CD14-positive monocyte (primary cell): ENCODE results near the gene HAVCR2. TPM values are rescaled to one million over a fixed set of nuclear protein-coding genes. Genes with fewer than 3 reads are reported as not detected.

Experiments
- DNase-seq, 3 donors: peaks; one replicate each; pipeline ENCODE4 v3.0.0-alpha.2; 2011 to 2022
- H2AFZ ChIP-seq: 2 replicates; pipeline ENCODE4 v1.6.0; 2012; ENCODE audit warnings: mild to moderate bottlenecking, low read depth, low read length, inconsistent platforms; ENCODE audit not compliant: insufficient read depth, poor library complexity, severe bottlenecking
- H3K27ac ChIP-seq, 2 donors: 1 replicate in 1 of 2; 2 replicates in 1 of 2; pipeline ENCODE4 v1.5.1; 2012 to 2013; ENCODE audit warnings: low read length in 2 of 2, control low read depth in 1 of 2, inconsistent platforms in 1 of 2, low read depth in 1 of 2, mild to moderate bottlenecking in 1 of 2
- H3K27me3 ChIP-seq, 2 donors: one replicate each; pipeline versions ENCODE4 v1.6.0 to v1.6.1; 2011 to 2013; ENCODE audit warnings: low read length in 2 of 2; ENCODE audit not compliant: control insufficient read depth in 2 of 2, insufficient read depth in 2 of 2
- H3K36me3 ChIP-seq, 2 donors: replicated peaks in 1 of 2; 1 replicate in 1 of 2; 2 replicates in 1 of 2; pipeline versions ENCODE4 v1.5.1 to v1.6.1; 2012 to 2013; ENCODE audit warnings: low read length in 2 of 2, control low read depth in 1 of 2, inconsistent platforms in 1 of 2, mild to moderate bottlenecking in 1 of 2; ENCODE audit not compliant: insufficient read depth in 2 of 2, control insufficient read depth in 1 of 2
- H3K4me1 ChIP-seq, 2 donors: 1 replicate in 1 of 2; 2 replicates in 1 of 2; pipeline versions ENCODE4 v1.5.1 to v1.6.1; 2012 to 2013; ENCODE audit warnings: low read length in 2 of 2, control low read depth in 1 of 2, inconsistent platforms in 1 of 2, mild to moderate bottlenecking in 1 of 2, moderate library complexity in 1 of 2; ENCODE audit not compliant: insufficient read depth in 2 of 2, control insufficient read depth in 1 of 2
- H3K4me2 ChIP-seq: replicated peaks from 2 replicates; pipeline ENCODE3; 2012; ENCODE audit warnings: low read length, moderate library complexity, mild to moderate bottlenecking; ENCODE audit not compliant: poor library complexity, severe bottlenecking; ENCODE audit errors: extremely low read depth
- H3K4me3 ChIP-seq, 3 experiments: fragments of 200-600 bp in 1 of 3; sonication (generic) in 1 of 3; replicated peaks in 1 of 3; 1 replicate in 2 of 3; 2 replicates in 1 of 3; pipeline ENCODE4 v1.5.1; 2011 to 2013; ENCODE audit warnings: low read length in 3 of 3, mild to moderate bottlenecking in 3 of 3, control low read depth in 2 of 3, low read depth in 2 of 3, inconsistent platforms in 1 of 3, moderate library complexity in 1 of 3
- H3K79me2 ChIP-seq: 2 replicates; pipeline ENCODE4 v1.6.0; 2012; ENCODE audit warnings: mild to moderate bottlenecking, control low read depth, inconsistent platforms, low read length, moderate library complexity; ENCODE audit not compliant: insufficient read depth
- H3K9ac ChIP-seq: 2 replicates; pipeline ENCODE4 v1.6.0; 2017; ENCODE audit warnings: low read length, mild to moderate bottlenecking; ENCODE audit not compliant: insufficient read depth, poor library complexity, severe bottlenecking
- H3K9me3 ChIP-seq, 2 donors: replicated peaks in 1 of 2; 1 replicate in 1 of 2; 2 replicates in 1 of 2; pipeline versions ENCODE4 v1.5.1 to v1.6.1; 2012 to 2013; ENCODE audit warnings: low read length in 2 of 2, control low read depth in 1 of 2; ENCODE audit not compliant: control insufficient read depth in 1 of 2, insufficient read depth in 1 of 2
- H4K20me1 ChIP-seq: 2 replicates; pipeline ENCODE4 v1.6.0; 2012; ENCODE audit warnings: mild to moderate bottlenecking, low read length, control low read depth, moderate library complexity; ENCODE audit not compliant: insufficient read depth
- H3K27ac Mint-ChIP-seq, 7 donors: one replicate each; pipeline ENCODE4 v1.8.0; 2020; ENCODE audit warnings: mild to moderate bottlenecking in 7 of 7, mixed read lengths in 7 of 7, moderate library complexity in 6 of 7, inconsistent platforms in 2 of 7
- H3K27me3 Mint-ChIP-seq, 3 donors: one replicate each; pipeline ENCODE4 v1.8.0; 2021 to 2022; ENCODE audit warnings: low read depth in 3 of 3, mild to moderate bottlenecking in 3 of 3, mixed read lengths in 3 of 3, moderate library complexity in 3 of 3, inconsistent platforms in 1 of 3
- H3K36me3 Mint-ChIP-seq, 2 donors: one replicate each; pipeline ENCODE4 v1.8.0; 2020; ENCODE audit warnings: mixed read lengths in 2 of 2, inconsistent platforms in 1 of 2, mild to moderate bottlenecking in 1 of 2
- H3K4me1 Mint-ChIP-seq: one replicate; pipeline ENCODE4 v1.8.0; 2020; ENCODE audit warnings: mild to moderate bottlenecking, mixed read lengths
- H3K4me3 Mint-ChIP-seq, 2 donors: one replicate each; pipeline ENCODE4 v1.8.0; 2020; ENCODE audit warnings: mild to moderate bottlenecking in 2 of 2, mixed read lengths in 2 of 2, moderate library complexity in 1 of 2
- H3K9me3 Mint-ChIP-seq, 7 donors: one replicate each; pipeline ENCODE4 v1.8.0; 2020 to 2022; ENCODE audit warnings: mixed read lengths in 7 of 7, mild to moderate bottlenecking in 6 of 7, moderate library complexity in 6 of 7, inconsistent platforms in 2 of 7
- CTCF ChIP-seq: fragments of 200-600 bp; IDR thresholded peaks from one replicate; pipeline ENCODE4 v1.8.0; 2022; ENCODE audit warnings: antibody characterized with exemption, mild to moderate bottlenecking
- WGBS: methylation state at CpG from one replicate; pipeline ENCODE4 v1.1.5; 2013; ENCODE audit warnings: missing lambda C conversion rate; ENCODE audit not compliant: insufficient coverage; 5-methylcytosine and 5-hydroxymethylcytosine counted together
- intact Hi-C, 2 donors: fragments of 100-400 bp; cut with micrococcal nuclease; formaldehyde crosslinking; loops; one replicate each; pipeline versions ENCODE4 v1.15.0 to v1.15.1; 2023
- polyA plus RNA-seq, 3 donors: library from polyadenylated mRNA; depleted of rRNA in 1 of 3; unstranded in 2 of 3; stranded (reverse) in 1 of 3; fragments of 300-500 nt in 2 of 3; fragments of >200 nt in 1 of 3; fragmentation: Illumina TruSeq in 2 of 3; gene quantifications; 1 replicate in 2 of 3; 2 replicates in 1 of 3; pipeline ENCODE4 v1.2.3, GENCODE V29; 2012 to 2021

Gene HAVCR2
- polyA plus RNA-seq, 3 donors = 33.1 to 56.8 (median 45.0) TPM

DNA sequence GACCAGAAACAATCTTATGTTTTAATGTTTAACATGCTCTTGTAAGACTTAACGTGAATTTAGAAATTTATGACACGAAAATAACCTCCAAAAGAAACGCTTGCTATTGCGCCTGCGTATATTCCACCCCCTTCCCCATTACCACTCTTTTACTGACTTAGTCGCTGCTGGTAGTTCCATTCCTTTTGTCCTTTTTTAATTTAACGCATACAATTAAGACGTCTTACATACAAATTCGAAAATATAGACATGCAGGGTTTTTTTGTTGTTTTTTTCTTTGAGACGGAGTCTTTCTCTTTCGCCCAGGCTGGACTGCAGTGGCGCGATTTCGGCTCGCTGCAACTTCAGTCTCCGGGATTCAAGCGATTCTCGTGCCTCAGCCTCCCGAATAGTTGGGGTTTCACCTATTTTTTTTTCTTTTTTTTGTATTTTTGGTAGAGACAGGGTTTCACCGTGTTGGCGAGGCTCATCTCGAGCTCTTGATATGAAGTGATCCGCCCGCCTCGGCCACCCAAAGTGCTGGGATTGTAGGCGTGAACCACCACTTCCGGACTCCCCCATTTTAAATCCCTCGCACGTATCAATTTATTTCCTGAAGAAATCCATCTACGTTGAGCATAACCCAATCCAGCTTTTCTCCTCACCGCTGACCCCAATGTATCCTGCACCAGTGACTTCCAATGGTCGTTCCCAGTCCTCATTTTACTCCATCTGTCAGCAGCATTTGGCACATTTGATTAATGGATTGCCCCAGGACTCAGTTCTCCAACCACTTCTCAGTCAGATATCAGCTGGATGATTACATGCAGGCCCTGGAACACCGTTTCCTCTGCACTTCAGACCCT is 34.5 kb upstream of the HAVCR2 start:
- H3K9me3 Mint-ChIP-seq = no peaks in the 10 kb centered on the region
- H3K27ac ChIP-seq = peak overlapping the region; percentile 94 to 99
- H3K27ac Mint-ChIP-seq = peak overlapping the region; percentile 96 to 100 (median 98)
- H3K4me3 Mint-ChIP-seq = peak overlapping the region; percentile 94 to 99
- peak overlapping the region; percentile 84 for H3K4me2 ChIP-seq
- WGBS = 8% methylated on average over 16 of the region's 33 CpGs
- intact Hi-C loops = loop anchor here (1.0 to 10.0 kb wide), 3 partner anchors 43 to 311 kb away; no protein-coding TSS in a partner anchor
- peaks cover 1 to 3% (median 3%) of the 10 kb centered on the region in 3 donors for H3K27me3 Mint-ChIP-seq
- peak overlapping the region; percentile 94 for H2AFZ ChIP-seq
- H3K4me1 ChIP-seq = peaks cover 14 to 21% of the 10 kb centered on the region in 2 donors
- no peaks in the 10 kb centered on the region for H3K27me3 ChIP-seq
- no peaks in the 10 kb centered on the region for H3K9me3 ChIP-seq
- H3K9ac ChIP-seq = peak overlapping the region; percentile 97
- peaks cover 26% of the 10 kb centered on the region for H3K4me1 Mint-ChIP-seq
- peak overlapping the region; percentile 87 to 94 (median 89) for H3K4me3 ChIP-seq
- peaks cover 9 to 15% of the 10 kb centered on the region in 2 donors for H3K36me3 ChIP-seq
- H4K20me1 ChIP-seq = no peaks in the 10 kb centered on the region
- peaks cover 39% of the 10 kb centered on the region for H3K79me2 ChIP-seq
- peak; percentile 10 to 16 (median 14) for DNase-seq
- peaks cover 14 to 21% of the 10 kb centered on the region in 2 donors for H3K36me3 Mint-ChIP-seq
- TF ChIP-seq CTCF = no peak

- Histone ChIP-seq H3K9me3 (no peaks in the 10 kb centered on the region), H3K4me3 (peak within 1 kb of the TSS; percentile 87 to 94 (median 89)), H3K9ac (peak within 1 kb of the TSS; percentile 97), H4K20me1 (no peaks in the 10 kb centered on the region), H3K4me1 (peaks cover 14 to 21% of the 10 kb centered on the region in 2 donors), H2AFZ (peak within 1 kb of the TSS; percentile 94), H3K36me3 (peaks cover 17 to 23% of the 10 kb centered on the region in 2 donors), H3K27ac (peak within 1 kb of the TSS; percentile 94 to 99), H3K79me2 (peaks cover 45% of the 10 kb centered on the region), H3K4me2 (peak within 1 kb of the TSS; percentile 84), H3K27me3 (no peaks in the 10 kb centered on the region)
- peaks cover 26% of the 10 kb centered on the region for H3K4me1 Mint-ChIP-seq
- 0% methylated on average over 37 of the region's 48 CpGs for WGBS
- TF ChIP-seq CTCF = no peak
- H3K9me3 Mint-ChIP-seq = no peaks in the 10 kb centered on the region
- intact Hi-C loops = loop anchor here (1.0 to 10.0 kb wide), 3 partner anchors 42 to 312 kb away; no protein-coding TSS in a partner anchor
- H3K4me3 Mint-ChIP-seq = peak within 1 kb of the TSS; percentile 94 to 99
- peaks cover 0 to 3% (median 0%) of the 10 kb centered on the region in 3 donors for H3K27me3 Mint-ChIP-seq
- H3K36me3 Mint-ChIP-seq = peaks cover 22 to 29% of the 10 kb centered on the region in 2 donors
- H3K27ac Mint-ChIP-seq = peak within 1 kb of the TSS; percentile 96 to 100 (median 98)
- DNase-seq = peak; percentile 98 to 99 (median 98)
Observed at GRCh38 chr5:157142317-157143126, 33.7 kb upstream of the HAVCR2 start, which contains the start of gene MED7. Gene MED7, minus strand, starts transcription at chr5:157142865. Its CDS starts 3,434 bp downstream, at chr5:157139431.
